Measurements from ENCODE around the gene IL31. TPM values are rescaled to one million over a fixed set of nuclear protein-coding genes. Genes with fewer than 3 reads are reported as not detected.
A peak's percentile ranks its signal among the peaks of the same experiment; 100 is the strongest.

IL31 gene
- total RNA-seq, 1 donor from 2014 or later, result not detected

DNA sequence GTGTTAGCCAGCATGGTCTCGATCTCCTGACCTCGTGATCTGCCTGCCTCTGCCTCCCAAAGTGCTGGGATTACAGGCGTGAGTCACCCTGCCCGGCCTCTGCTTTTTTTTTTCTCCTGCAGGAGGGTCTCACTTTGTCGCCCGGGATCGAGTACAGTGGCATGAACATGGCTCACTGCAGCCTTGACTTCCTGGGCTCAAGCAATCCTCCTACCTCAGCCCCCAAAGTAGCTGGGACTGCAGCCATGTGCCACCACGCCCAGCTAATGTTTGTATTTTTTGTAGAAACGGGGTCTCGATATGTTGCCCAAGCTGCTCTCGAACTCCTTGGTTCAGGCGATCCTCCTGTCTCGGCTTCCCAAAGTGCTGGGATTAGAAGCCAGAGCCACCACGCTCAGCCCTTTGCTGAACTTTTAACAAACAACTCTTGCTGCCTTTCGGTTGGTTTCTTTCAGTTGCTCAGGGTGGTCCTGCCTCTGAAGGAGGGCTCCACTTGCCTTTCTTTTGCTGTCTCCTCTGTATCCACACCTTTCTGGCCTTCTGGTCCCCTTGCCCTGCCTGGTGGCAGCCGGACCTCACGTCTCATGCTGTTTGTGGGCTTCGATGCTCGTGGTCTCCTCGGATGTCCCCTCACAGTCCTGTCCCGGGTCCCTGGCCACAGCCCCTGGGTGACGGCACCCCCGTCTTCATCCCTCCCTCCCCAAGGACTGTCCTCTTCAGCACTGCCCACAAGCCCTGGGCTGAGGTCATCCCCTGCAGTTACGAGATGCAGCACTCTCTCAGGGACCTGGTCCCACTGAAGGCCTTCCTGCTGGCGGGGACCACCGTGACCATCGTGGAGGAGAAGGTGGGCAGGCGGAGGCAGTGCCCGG is 25.7 kb upstream of the IL31 start:
- peaks cover 13% of the 10 kb centered on the region for H3K4me1 Mint-ChIP-seq (ENCODE audit: low read depth)
- DNase-seq (ENCODE audit: low spot score), result peak; percentile 74
- peaks cover 11% of the 10 kb centered on the region for H3K9me3 Mint-ChIP-seq (ENCODE audit: low read depth)
- TF ChIP-seq, protein P1, sequence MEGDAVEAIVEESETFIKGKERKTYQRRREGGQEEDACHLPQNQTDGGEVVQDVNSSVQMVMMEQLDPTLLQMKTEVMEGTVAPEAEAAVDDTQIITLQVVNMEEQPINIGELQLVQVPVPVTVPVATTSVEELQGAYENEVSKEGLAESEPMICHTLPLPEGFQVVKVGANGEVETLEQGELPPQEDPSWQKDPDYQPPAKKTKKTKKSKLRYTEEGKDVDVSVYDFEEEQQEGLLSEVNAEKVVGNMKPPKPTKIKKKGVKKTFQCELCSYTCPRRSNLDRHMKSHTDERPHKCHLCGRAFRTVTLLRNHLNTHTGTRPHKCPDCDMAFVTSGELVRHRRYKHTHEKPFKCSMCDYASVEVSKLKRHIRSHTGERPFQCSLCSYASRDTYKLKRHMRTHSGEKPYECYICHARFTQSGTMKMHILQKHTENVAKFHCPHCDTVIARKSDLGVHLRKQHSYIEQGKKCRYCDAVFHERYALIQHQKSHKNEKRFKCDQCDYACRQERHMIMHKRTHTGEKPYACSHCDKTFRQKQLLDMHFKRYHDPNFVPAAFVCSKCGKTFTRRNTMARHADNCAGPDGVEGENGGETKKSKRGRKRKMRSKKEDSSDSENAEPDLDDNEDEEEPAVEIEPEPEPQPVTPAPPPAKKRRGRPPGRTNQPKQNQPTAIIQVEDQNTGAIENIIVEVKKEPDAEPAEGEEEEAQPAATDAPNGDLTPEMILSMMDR (IDR thresholded peaks at IDR 0.05), result no peak
- H3K27me3 Mint-ChIP-seq (ENCODE audit: low read depth), result peaks cover 5% of the 10 kb centered on the region
- no peak overlapping the region for H3K27ac Mint-ChIP-seq (ENCODE audit: unreplicated experiment)
- no peak overlapping the region for H3K4me3 Mint-ChIP-seq (ENCODE audit: unreplicated experiment)
- H3K36me3 Mint-ChIP-seq (ENCODE audit: low read depth), result peaks cover 5% of the 10 kb centered on the region

DNA sequence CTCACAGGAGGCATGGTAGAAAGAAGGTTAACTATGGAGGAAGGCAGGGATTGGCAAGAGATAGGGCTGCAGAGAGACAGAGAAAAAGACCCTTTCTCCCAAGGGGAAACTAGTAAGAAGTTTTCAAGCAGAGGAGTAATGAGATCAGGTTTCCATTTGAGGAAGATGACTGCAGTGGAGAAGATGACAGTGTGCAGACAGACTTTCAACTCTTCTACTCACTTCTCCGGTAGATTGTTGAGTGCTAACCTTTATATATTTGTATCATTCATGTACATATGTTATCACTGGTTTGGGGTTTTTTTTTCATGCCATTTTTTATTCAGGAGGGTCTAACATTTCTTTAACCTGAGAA is 23.6 kb upstream of the IL31 start:
- peaks cover 2% of the 10 kb centered on the region for H3K27me3 Mint-ChIP-seq (ENCODE audit: low read depth)
- H3K4me3 Mint-ChIP-seq (ENCODE audit: unreplicated experiment), result no peak overlapping the region
- no peak for DNase-seq (ENCODE audit: low spot score)
- H3K27ac Mint-ChIP-seq (ENCODE audit: unreplicated experiment), result no peak overlapping the region
- H3K9me3 Mint-ChIP-seq (ENCODE audit: low read depth), result peaks cover 13% of the 10 kb centered on the region
- peaks cover 7% of the 10 kb centered on the region for H3K36me3 Mint-ChIP-seq (ENCODE audit: low read depth)
- TF ChIP-seq, protein P1 (IDR thresholded peaks at IDR 0.05), result no peak
- H3K4me1 Mint-ChIP-seq (ENCODE audit: low read depth), result peaks cover 7% of the 10 kb centered on the region

DNA sequence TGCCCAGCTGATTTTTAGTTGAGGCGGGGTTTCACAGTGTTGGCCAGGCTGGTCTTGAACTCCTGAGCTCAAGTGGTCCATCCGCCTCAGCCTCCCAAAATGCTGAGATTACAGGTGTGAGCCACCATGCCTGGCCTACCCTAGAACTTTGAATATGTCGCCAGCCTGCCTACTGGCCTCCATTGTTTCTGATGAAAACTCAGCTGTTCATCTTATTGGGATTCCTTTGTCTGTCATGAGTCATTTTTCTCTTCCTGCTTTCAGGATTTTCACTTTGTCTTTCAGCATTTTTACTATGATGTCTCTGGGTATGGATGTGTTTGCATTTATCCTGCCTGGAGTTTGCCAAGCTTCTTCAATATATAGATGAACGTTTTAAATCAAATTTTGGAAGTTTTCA is 21.4 kb upstream of the IL31 start:
- DNase-seq (ENCODE audit: low spot score), result peak; percentile 8
- TF ChIP-seq, protein P1 (IDR thresholded peaks at IDR 0.05), result no peak
- H3K9me3 Mint-ChIP-seq (ENCODE audit: low read depth), result peaks cover 13% of the 10 kb centered on the region
- H3K4me3 Mint-ChIP-seq (ENCODE audit: unreplicated experiment), result no peak overlapping the region
- peaks cover 7% of the 10 kb centered on the region for H3K4me1 Mint-ChIP-seq (ENCODE audit: low read depth)
- H3K36me3 Mint-ChIP-seq (ENCODE audit: low read depth), result peaks cover 7% of the 10 kb centered on the region
- H3K27me3 Mint-ChIP-seq (ENCODE audit: low read depth), result peaks cover 5% of the 10 kb centered on the region
- H3K27ac Mint-ChIP-seq (ENCODE audit: unreplicated experiment), result no peak overlapping the region

DNA sequence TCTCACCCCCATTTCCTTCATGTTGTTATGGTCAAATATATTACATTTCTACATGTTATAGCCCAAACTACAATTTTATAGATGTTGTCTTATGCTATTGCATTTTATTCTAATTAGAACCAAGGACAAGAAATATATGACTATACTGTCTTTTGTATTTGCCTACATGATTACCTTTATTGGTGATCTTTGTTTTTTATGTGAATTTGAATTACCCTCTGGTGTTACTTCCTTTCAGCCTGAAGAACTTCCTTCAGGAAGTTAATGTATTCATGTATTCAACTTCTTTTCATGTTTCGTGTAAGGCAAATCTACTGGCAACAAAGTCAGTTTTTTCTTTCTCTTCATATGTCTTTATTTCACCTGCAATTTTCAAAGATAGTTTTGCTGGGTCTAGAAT is 20.8 kb upstream of the IL31 start:
- H3K4me3 Mint-ChIP-seq (ENCODE audit: unreplicated experiment), result no peak overlapping the region
- peaks cover 7% of the 10 kb centered on the region for H3K4me1 Mint-ChIP-seq (ENCODE audit: low read depth)
- peaks cover 13% of the 10 kb centered on the region for H3K9me3 Mint-ChIP-seq (ENCODE audit: low read depth)
- peaks cover 5% of the 10 kb centered on the region for H3K27me3 Mint-ChIP-seq (ENCODE audit: low read depth)
- no peak overlapping the region for H3K27ac Mint-ChIP-seq (ENCODE audit: unreplicated experiment)
- no peak for DNase-seq (ENCODE audit: low spot score)
- H3K36me3 Mint-ChIP-seq (ENCODE audit: low read depth), result peaks cover 7% of the 10 kb centered on the region
- TF ChIP-seq, protein P1 (IDR thresholded peaks at IDR 0.05), result no peak

DNA sequence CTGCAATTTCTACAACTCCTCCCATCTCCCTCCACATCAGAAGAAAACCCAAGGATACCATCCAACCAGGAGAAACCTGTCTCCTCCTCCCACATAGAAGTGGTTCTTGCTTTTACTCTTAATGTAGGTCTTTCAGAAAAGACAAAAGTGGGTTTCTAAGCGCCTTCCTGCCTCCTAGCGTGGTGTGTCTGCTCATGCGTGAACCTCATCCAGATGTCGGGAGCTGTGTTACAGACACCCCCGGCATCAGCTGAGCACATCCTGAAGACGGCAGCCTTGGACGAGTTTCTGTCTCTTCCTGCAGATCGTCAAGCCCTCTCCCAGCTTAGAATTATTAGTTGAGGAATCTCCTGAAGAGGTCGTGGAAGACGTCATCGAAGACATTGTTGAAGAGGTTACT is 18.4 kb upstream of the IL31 start:
- H3K36me3 Mint-ChIP-seq (ENCODE audit: low read depth), result peaks cover 7% of the 10 kb centered on the region
- DNase-seq (ENCODE audit: low spot score), result peak; percentile 39
- TF ChIP-seq, protein P1 (IDR thresholded peaks at IDR 0.05), result no peak

More for the DNA sequence above, 18.4 kb upstream of the IL31 start:
- no peak overlapping the region for H3K27ac Mint-ChIP-seq (ENCODE audit: unreplicated experiment)
- H3K9me3 Mint-ChIP-seq (ENCODE audit: low read depth), result peaks cover 13% of the 10 kb centered on the region
- peaks cover 3% of the 10 kb centered on the region for H3K27me3 Mint-ChIP-seq (ENCODE audit: low read depth)
- H3K4me1 Mint-ChIP-seq (ENCODE audit: low read depth), result peaks cover 1% of the 10 kb centered on the region
- no peak overlapping the region for H3K4me3 Mint-ChIP-seq (ENCODE audit: unreplicated experiment)

Measured in chondrocyte (in vitro differentiated cells).